SK-N-SH treated with all-trans-retinoic acid at 6 μM for 48 hours (cell line): ENCODE results near the gene CNOT8.

Source experiments
- ATAC-seq: fragments of 200-7000 bp; cut with Tn5 transposase; 3 replicates; pipeline ENCODE4 v1.9.1; 2020; ENCODE audit warnings: mild to moderate bottlenecking, moderate library complexity
- ARNTL ChIP-seq: fragments of 450-650 bp; formaldehyde crosslinking; IDR thresholded peaks from 2 replicates; pipeline ENCODE4 v1.5.0; 2020; ENCODE audit warnings: low read depth, mild to moderate bottlenecking, moderate library complexity, borderline replicate concordance
- CREB5 ChIP-seq: fragments of 250-450 bp; sonication (Bioruptor Pico); IDR thresholded peaks from 2 replicates; pipeline ENCODE4 v1.5.1; 2020; ENCODE audit warnings: low read depth, mild to moderate bottlenecking, moderate library complexity
- CSDC2 ChIP-seq: fragments of 250-450 bp; sonication (Bioruptor Pico); IDR thresholded peaks from 2 replicates; pipeline ENCODE4 v1.5.0; 2020; ENCODE audit warnings: mild to moderate bottlenecking, moderate library complexity
- CSRNP3 ChIP-seq: fragments of 250-450 bp; sonication (Bioruptor Pico); IDR thresholded peaks from 2 replicates; pipeline ENCODE4 v1.5.1; 2021; ENCODE audit warnings: mild to moderate bottlenecking, moderate library complexity
- GLIS3 ChIP-seq: fragments of 250-450 bp; sonication (Bioruptor Pico); IDR thresholded peaks from 2 replicates; pipeline ENCODE4 v1.5.0; 2020; ENCODE audit warnings: mild to moderate bottlenecking, moderate library complexity
- ISL1 ChIP-seq: fragments of 250-450 bp; sonication (Bioruptor Pico); IDR thresholded peaks from 2 replicates; pipeline ENCODE4 v2.1.2; 2022; ENCODE audit warnings: mild to moderate bottlenecking, moderate library complexity
- OSR1 ChIP-seq: fragments of 250-450 bp; sonication (Bioruptor Pico); IDR thresholded peaks from 2 replicates; pipeline ENCODE4 v1.8.0; 2022; ENCODE audit warnings: moderate library complexity, mild to moderate bottlenecking, inconsistent platforms
- PATZ1 ChIP-seq: fragments of 250-450 bp; sonication (Bioruptor Pico); IDR thresholded peaks from 2 replicates; pipeline ENCODE4 v1.8.0; 2020; ENCODE audit warnings: mild to moderate bottlenecking, moderate library complexity, borderline replicate concordance
- POU6F1 ChIP-seq: fragments of 250-450 bp; sonication (Bioruptor Pico); IDR thresholded peaks from 2 replicates; pipeline ENCODE4 v1.8.0; 2021; ENCODE audit warnings: low read depth, mild to moderate bottlenecking, moderate library complexity, borderline replicate concordance
- PPARA ChIP-seq: fragments of 250-450 bp; sonication (Bioruptor Pico); IDR thresholded peaks from 2 replicates; pipeline ENCODE4 v1.5.0; 2020; ENCODE audit warnings: mild to moderate bottlenecking, borderline replicate concordance
- RARB ChIP-seq: fragments of 250-450 bp; sonication (Bioruptor Pico); IDR thresholded peaks from 2 replicates; pipeline ENCODE4 v1.8.0; 2021; ENCODE audit warnings: mild to moderate bottlenecking, moderate library complexity
- SNAI2 ChIP-seq: fragments of 250-450 bp; sonication (Bioruptor Pico); IDR thresholded peaks from 2 replicates; pipeline ENCODE4 v1.5.0; 2020; ENCODE audit warnings: mild to moderate bottlenecking, moderate library complexity
- TCF4 ChIP-seq: fragments of 250-450 bp; sonication (Bioruptor Pico); IDR thresholded peaks from 2 replicates; pipeline ENCODE4 v1.8.0; 2021; ENCODE audit warnings: mild to moderate bottlenecking, moderate library complexity, borderline replicate concordance
- TOX ChIP-seq: fragments of 250-450 bp; sonication (Bioruptor Pico); IDR thresholded peaks from 2 replicates; pipeline ENCODE4 v1.8.0; 2021; ENCODE audit warnings: mild to moderate bottlenecking, moderate library complexity, borderline replicate concordance
- ZC3H10 ChIP-seq: fragments of 250-450 bp; sonication (Bioruptor Pico); IDR thresholded peaks from 2 replicates; pipeline ENCODE4 v1.5.1; 2021; ENCODE audit warnings: mild to moderate bottlenecking, moderate library complexity
- ZFP3 ChIP-seq: fragments of 250-450 bp; sonication (Bioruptor Pico); IDR thresholded peaks from 2 replicates; pipeline ENCODE4 v1.5.0; 2020; ENCODE audit warnings: mild to moderate bottlenecking, moderate library complexity
- ZFP30 ChIP-seq: fragments of 450-650 bp; formaldehyde crosslinking; IDR thresholded peaks from 2 replicates; pipeline ENCODE4 v1.5.0; 2022; ENCODE audit warnings: mild to moderate bottlenecking, moderate library complexity
- ZNF565 ChIP-seq: fragments of 450-650 bp; formaldehyde crosslinking; conservative IDR thresholded peaks from 2 replicates; pipeline ENCODE4 v1.5.0; 2020; ENCODE audit warnings: low read depth, mild to moderate bottlenecking, moderate library complexity
- ZNF70 ChIP-seq: fragments of 450-650 bp; formaldehyde crosslinking; IDR thresholded peaks from 2 replicates; pipeline ENCODE4 v1.5.0; 2020; ENCODE audit warnings: mild to moderate bottlenecking, moderate library complexity
- ZNF8 ChIP-seq: fragments of 450-650 bp; formaldehyde crosslinking; IDR thresholded peaks from 2 replicates; pipeline ENCODE4 v1.5.0; 2020; ENCODE audit warnings: mild to moderate bottlenecking, moderate library complexity
- TF ChIP-seq, protein P1 (sequence below): fragments of 250-450 bp; sonication (Bioruptor Pico); IDR thresholded peaks from 2 replicates; pipeline ENCODE4 v1.5.0; 2020; ENCODE audit warnings: mild to moderate bottlenecking, moderate library complexity

CNOT8 gene

GRCh38 chr5:154863291-154864080 lies 5.1 kb downstream of the CNOT8 start:
- no peak for ATAC-seq
- TF ChIP-seq TCF4 (no peak), ARNTL (CRISPR knock-in tag) (no peak), ZFP30 (CRISPR knock-in tag) (no peak), OSR1 (CRISPR knock-in tag) (no peak), CSRNP3 (CRISPR knock-in tag) (no peak), ZC3H10 (CRISPR knock-in tag) (no peak), ZNF8 (no peak), RARB (CRISPR knock-in tag) (no peak), PPARA (CRISPR knock-in tag) (no peak), SNAI2 (CRISPR knock-in tag) (no peak), ZFP3 (no peak), POU6F1 (CRISPR knock-in tag) (no peak), PATZ1 (CRISPR knock-in tag) (no peak), GLIS3 (no peak), TOX (CRISPR knock-in tag) (no peak), ZNF70 (CRISPR knock-in tag) (no peak), CREB5 (no peak), CSDC2 (no peak), ISL1 (CRISPR knock-in tag) (no peak)

DNA sequence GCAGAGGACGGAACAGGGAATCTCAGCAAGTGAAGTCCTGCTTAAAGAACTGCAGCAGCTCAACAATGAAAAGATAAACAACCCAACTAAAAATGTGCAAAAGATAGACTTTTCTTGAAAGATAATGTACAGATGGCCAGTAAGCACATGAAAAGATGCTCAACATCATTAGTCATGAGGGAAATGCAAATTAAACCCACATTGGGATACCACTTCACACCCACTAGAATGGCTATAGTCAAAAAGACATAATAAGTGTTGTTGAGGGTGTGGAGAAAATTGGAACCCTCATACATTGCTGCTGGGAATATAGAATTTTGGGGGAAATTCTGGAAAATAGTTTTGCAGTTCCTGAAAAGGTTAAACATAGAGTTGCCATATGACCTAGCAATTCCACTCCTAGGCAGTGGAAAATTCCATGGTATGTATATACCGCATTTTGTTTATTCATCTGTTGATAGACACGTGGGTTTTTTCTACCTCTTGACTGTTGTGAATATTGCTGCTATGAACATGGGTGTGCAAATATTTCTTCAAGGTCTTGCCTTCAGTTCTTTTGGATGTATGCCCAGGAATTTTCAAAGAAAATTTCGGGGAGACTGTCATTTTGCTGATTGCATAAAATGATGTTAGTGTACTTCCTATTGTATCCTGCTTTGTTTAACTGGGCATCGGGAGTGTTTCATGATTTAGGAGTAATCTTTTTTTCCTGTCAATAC lies 7.2 kb downstream of the CNOT8 start:
- TF ChIP-seq POU6F1 (CRISPR knock-in tag) (no peak), CSDC2 (no peak), ZFP30 (CRISPR knock-in tag) (no peak), TCF4 (no peak), ZNF8 (no peak), ZNF565 (CRISPR knock-in tag) (no peak), GLIS3 (no peak), ARNTL (CRISPR knock-in tag) (no peak), SNAI2 (CRISPR knock-in tag) (no peak), CSRNP3 (CRISPR knock-in tag) (no peak), RARB (CRISPR knock-in tag) (no peak), TOX (CRISPR knock-in tag) (no peak), ISL1 (CRISPR knock-in tag) (no peak), PPARA (CRISPR knock-in tag) (no peak), ZC3H10 (CRISPR knock-in tag) (no peak), CREB5 (no peak)
- TF ChIP-seq, protein P1, sequence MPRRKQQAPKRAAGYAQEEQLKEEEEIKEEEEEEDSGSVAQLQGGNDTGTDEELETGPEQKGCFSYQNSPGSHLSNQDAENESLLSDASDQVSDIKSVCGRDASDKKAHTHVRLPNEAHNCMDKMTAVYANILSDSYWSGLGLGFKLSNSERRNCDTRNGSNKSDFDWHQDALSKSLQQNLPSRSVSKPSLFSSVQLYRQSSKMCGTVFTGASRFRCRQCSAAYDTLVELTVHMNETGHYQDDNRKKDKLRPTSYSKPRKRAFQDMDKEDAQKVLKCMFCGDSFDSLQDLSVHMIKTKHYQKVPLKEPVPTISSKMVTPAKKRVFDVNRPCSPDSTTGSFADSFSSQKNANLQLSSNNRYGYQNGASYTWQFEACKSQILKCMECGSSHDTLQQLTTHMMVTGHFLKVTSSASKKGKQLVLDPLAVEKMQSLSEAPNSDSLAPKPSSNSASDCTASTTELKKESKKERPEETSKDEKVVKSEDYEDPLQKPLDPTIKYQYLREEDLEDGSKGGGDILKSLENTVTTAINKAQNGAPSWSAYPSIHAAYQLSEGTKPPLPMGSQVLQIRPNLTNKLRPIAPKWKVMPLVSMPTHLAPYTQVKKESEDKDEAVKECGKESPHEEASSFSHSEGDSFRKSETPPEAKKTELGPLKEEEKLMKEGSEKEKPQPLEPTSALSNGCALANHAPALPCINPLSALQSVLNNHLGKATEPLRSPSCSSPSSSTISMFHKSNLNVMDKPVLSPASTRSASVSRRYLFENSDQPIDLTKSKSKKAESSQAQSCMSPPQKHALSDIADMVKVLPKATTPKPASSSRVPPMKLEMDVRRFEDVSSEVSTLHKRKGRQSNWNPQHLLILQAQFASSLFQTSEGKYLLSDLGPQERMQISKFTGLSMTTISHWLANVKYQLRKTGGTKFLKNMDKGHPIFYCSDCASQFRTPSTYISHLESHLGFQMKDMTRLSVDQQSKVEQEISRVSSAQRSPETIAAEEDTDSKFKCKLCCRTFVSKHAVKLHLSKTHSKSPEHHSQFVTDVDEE (CRISPR knock-in tag), result no peak
- ATAC-seq, result no peak
